NCI-H2029 (cell line): ENCODE data around the gene TRIM27.
A peak's percentile ranks its signal among the peaks of the same experiment; 100 is the strongest.
"Not testable (repeated sequence)": the region's sequence is repeated elsewhere in the genome, so short reads cannot be mapped to it uniquely, and the experiment has no call there.

Source experiments
- DNase-seq: peaks from one replicate; lab custom pipeline; 2025; lab: John Stamatoyannopoulos, UW

The TRIM27 gene

DNA sequence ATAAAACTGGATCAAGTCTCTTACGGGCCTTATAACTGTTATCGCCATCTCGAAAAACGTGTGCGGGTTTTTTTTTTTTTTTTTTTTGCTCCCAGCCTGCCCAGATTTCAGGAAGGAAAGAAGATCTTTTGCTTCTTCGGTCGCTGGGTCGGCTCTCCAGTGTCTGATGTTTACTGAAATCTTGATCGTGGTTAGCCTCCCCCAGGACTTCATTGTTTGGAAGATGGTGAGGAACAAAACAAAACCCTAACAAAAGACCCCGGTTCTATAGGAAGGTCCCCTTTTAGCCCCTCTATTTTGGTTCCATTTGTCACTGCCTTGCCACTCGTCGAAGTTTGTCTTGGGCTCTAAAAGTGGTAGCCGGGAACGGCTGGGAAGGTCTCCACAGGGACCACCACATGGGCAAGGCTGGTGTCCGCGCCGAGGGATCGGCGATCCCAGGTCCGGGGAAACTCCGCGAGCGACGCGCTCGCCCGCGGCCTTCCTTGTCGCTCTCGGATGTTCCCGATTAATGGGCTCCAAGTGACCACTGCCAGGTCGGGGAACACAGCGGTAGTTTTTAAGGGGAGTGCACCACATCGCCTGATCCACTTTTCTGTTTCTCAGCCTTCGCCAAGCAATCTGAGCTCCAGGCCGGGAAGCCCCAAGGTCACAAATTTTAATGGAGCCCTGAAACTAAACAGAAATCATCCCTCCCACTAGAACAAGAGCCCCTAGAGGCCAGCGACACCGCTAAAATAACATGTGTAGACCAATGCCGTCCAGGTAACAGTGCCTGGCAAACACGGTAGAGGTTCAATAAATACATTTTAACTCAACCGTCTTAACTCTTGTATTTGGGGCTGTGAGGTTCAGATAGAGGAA, 27.0 kb downstream of the TRIM27 start:
- peak; percentile 38 for DNase-seq

GRCh38 chr6:28895131-28895812, 28.5 kb downstream of the TRIM27 start:
- DNase-seq: peak; percentile 97

GRCh38 chr6:28893172-28893799, 30.5 kb downstream of the TRIM27 start:
- DNase-seq: no peak

GRCh38 chr6:28892525-28892924, 31.3 kb downstream of the TRIM27 start:
- DNase-seq: no peak

DNA sequence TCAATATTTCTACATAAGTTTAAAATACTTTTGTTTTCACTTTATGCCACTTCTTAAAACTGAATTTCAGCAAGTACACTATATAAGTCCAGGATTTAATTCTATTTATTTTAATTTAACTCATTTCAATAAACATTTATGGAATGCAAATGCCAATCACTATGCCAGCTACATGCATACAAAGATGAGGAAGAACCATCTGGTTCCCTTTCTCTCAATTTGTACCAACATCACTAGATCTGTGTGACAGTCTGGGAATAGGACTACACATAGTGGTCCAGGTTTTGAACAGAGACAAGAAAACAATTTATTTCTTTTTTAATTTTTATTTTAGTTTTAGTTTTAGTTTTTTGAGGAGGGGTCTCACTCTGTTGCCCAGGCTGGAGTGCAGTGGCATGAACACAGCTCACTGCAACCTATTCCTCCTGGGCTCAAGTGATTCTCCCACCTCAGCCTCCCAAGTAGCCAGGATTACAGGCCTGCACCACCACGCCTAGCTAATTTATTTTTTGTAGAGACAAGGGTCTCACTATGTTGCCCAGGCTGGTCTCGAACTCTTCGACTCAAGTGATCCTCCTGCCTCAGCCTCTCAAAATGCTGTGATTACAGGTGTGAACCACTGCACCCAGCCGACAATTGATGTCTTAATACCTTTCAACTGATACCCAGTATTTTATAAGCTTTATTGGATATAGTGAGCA, 35.8 kb downstream of the TRIM27 start:
- DNase-seq: no peak

DNA sequence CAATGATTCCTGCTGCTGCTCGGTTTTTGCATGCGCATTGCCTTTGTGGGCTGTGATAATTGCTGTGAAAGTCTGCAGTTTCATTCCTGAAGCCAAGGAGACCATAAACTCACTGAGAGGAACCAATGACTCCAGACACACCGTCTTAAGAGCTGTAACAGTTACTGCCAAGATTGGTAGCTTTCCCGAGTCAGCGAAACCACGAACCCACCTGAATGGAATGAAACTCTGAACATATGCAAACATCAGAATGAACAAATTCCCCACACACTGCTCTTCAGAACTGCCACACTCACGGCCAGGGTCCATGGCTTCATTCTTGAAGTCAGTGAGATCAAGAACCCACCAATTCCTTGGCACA, 37.7 kb downstream of the TRIM27 start:
- DNase-seq: no peak

DNA sequence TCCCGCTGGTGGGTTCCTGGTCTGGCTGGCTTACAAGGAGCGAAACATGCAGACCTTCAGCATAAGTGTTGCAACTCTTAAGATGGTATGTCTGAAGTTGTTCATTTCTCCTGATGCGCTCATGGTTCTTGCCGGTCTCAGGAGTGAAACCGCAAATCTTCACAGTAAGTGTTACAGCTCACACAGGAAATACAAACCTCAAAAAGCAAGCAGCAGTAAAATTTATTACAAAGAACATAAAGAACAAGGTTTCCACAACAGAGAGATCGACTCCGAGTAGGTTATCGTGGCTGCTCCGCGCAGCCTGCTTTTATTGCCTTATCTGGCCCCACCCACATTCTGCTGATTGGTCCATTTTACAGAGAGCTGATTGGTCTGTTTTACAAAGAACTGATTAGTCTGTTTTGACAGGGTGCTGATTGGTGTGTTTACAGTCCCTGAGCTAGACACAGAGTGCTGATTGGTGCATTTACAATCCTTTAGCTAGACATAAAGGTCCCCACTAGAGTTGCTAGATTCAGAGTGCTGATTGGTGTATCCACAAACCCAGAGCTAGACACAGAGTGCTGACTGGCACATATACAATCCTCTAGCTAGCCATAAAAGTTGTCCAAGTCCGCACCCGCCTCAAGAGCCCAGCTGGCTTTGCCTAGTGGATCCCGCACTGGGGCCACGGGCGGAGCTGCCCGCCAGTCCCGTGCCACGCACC, 39.2 kb downstream of the TRIM27 start:
- no peak for DNase-seq

DNA sequence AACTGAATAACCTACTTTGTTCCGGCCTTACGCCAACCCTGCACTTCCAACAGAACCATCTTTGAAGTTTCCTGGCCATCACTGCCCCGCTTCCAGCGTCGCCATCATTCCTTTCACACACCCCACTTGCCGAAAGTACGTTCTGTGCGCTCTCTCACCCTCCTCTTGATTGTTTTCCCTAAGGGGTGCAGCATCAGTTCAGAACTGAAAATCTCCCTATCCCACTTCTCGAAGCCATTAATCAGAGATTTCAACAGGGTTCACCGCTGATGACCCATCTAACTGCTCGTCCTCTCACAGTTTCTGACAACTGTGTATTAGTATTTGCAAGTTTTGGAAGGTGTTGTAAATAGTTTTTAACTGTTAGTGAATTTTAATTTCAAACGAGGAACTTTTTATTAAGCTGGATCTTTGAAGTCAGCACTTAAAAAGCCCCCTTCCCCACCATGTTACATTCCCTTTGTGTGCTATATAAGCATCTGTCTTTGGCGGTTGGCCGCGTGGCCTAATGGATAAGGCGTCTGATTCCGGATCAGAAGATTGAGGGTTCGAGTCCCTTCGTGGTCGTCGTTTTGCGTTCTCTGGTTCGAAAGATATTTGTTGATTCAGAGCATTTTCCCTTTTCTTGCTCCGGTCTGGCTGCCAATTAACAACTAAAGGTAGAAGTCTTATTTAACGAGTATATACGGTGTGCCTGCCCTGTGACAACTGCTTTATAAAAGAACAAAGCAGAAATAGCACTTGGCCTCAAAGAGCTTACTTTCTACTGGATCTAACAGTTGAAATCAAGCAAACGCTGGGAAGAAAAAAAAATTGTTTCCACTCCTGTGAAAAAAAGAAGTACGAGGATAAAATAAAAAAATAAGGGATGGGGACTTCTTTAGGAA, 42.6 kb downstream of the TRIM27 start:
- peak; percentile 37 for DNase-seq

DNA sequence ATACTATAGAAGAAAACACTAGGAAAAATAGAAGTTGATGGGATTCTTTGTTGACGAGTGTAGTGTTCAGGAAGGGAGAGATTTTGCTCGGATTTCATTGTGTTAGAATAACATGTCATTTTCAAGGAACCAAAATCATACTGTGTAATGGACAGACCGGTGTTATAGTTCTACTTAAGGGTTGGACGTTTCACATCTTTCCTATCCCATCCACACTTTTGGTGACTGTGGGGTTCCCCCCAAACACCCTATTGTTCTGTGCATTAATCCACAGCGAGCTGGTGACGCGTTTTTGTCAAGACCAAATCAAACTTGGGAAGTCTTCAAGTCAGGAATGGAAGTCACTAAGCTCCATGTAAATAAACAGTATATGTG, 43.3 kb downstream of the TRIM27 start:
- no peak for DNase-seq

DNA sequence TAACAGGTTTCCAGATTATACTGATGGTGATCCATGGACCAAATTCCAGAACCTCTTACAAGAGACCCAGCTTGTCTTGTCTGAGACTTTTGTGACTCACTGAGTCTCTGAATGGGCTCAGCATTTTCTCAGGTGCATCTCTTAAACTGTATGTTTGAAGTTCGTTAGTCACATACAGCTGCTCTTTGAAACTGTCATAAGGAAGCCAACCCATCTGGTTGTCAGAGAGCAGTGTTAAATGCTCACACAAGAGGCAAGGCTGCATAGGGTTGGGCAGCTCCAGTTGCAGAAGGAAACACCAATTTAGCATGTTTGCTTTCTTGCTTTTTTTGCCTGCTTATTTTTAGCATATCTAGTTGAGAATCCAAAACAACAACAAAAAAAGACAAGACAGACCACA, 47.1 kb downstream of the TRIM27 start:
- DNase-seq: no peak

DNA sequence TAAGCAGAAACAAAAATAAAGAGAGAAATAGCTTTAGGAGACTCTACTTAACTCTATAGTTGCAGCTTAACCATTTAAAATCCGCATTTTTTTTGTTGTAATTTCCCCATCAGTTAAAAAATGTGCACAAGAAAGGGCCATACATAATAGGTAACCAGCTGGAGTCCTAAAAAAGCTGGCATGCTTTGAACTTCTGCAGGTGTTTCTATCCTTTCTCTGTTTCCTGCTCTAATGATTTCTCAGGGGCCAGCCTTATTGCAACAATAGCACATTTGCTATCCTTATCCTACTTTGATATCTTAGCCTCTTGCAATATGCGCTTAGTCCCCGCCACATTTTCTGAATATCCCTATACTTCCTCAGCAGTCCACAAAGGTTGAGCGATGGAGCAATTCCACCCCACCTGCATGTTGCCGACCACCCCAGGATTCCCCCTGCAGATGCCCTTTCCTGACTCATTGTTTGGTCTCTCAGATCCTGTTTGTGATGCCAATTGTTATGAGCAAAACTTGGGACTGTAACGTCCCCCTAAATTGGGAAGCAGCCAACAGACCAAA, 48.5 kb downstream of the TRIM27 start:
- no peak for DNase-seq

DNA sequence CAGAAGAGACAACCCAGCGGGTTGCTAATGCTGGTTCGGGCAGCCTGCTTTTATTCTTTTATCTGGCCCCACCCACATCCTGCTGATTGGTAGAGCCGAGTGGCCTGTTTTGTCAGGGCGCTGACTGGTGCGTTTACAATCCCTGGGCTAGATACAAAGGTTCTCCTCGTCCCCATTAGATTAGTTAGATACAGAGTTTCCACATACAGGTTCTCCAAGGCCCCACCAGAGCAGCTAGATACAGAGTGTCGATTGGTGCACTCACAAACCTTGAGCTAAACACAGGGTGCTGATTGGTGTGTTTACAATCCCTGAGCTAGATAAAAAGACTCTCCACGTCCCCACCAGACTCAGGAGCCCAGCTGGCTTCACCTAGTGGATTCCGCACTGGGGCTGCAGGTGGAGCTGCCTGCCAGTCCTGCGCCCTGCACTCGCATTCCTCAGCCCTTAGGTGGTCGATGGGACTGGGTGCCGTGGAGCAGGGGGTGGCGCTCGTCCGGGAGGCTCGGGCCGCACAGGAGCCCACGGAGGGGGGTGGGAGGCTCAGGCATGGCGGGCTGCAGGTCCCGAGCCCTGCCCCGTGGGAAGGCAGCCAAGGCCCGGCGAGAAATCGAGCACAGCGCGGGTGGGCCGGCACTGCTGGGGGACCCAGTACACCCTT, 51.5 kb downstream of the TRIM27 start:
- DNase-seq: not testable (repeated sequence)

GRCh38 chr6:28871335-28872156, 52.2 kb downstream of the TRIM27 start:
- no peak for DNase-seq

GRCh38 chr6:28868873-28869272, 54.9 kb downstream of the TRIM27 start:
- no peak for DNase-seq

DNA sequence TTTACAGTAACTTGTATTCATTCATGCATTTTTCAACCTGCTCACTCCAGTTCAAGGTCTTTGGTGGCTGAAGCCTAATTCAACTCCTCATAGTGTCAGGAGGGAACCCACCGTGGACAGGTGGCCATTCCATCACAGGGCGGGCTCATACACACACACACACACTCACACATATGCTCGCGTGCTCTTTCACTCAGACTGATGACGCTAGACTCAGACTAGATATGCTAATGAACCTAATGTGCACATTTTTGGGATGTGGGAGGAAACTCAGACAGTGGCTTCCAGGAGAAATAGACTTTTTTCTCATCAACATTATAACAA, 56.7 kb downstream of the TRIM27 start:
- DNase-seq: no peak

DNA sequence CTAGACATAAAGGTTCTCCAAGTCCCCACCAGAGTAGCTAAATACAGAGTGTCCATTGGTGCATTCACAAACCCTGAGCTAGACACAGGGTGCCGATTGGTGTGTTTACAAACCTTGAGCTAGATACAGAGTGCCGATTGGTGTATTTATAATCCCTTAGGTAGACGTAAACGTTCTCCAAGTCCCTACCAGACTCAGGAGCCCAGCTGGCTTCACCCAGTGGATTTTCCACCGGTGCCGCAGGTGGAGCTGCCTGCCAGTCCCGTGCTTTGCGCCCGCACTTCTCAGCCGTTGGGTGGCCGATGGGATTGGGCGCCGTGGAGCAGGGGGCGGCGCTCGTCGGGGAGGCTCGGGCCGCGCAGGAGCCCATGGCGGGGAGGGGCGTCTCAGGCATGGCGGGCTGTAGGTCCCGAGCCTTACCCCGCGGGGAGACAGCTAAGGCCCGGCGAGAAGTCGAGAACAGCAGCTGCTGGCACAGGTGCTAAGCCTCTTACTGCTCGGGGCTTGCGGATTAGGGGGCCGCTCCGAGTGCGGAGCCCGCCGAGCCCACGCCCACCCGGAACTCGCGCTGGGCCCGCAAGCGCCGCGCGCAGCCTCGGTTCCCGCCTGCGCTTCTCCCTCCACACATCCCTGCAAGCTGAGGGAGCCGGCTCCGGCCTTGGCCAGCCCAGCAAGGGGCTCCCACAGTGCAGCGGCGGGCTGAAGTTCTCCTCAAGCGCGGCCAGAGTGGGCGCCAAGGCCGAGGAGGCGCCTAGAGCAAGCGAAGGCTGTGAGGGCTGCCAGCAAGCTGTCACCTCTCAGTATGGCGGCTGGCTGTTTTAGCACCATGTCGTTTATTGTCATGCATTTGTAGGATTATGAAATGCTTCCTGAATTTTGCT, 57.3 kb downstream of the TRIM27 start:
- peak; percentile 61 for DNase-seq

DNA sequence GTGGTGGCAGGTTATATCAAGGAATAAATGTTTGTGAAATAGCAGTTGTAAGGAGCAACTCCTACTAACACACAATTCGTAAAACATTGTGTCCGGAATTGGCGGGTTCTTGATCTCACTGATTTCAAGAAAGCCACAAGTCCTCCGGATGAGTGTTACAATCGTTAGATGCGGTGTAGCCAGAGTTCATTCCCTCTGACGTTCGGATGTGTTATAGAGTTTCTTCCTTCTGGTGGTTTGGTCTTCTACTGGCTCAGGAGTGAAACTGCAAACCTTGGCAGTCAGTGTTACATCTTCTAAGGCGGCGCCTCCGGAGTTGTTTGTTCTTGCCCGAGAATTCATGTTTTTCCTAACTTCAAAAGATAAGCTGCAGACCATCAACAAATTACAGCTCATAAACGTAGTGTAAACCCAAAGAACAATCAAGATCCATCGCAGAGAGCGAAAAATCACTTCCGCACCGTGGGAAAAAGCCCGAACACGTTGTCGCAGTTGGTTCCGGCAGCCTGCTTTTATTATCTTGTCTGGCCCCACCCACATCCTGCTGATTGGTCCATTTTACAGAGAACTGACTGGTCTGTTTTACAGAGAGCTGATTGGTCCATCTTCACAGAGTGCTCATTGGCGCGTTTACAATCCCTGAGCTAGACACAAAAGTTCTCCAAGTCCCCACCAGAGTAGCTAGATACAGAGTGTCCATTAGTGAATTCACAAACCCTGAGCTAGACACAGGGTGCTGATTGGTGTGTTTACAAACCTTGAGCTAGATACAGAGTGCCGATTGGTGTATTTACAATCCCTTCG, 58.2 kb downstream of the TRIM27 start:
- peak; percentile 24 for DNase-seq
